Neuronal stem cell (in vitro differentiated cells): ENCODE measurements around the gene C1orf216.
"Not testable (repeated sequence)": the region's sequence is repeated elsewhere in the genome, so short reads cannot be mapped to it uniquely, and the experiment has no call there.

ENCODE experiments used
- DNase-seq: peaks from one replicate; pipeline ENCODE4 v3.0.0-alpha.2; 2013; ENCODE audit warnings: low spot score
- H2AFZ ChIP-seq: one replicate; pipeline ENCODE4 v1.6.1; 2013; ENCODE audit warnings: mild to moderate bottlenecking, low read length, inconsistent platforms
- H2AK5ac ChIP-seq: 2 replicates; pipeline ENCODE4 v1.6.1; 2013; ENCODE audit warnings: low read depth, mild to moderate bottlenecking, inconsistent platforms, low read length, moderate library complexity, mixed read lengths
- H2BK120ac ChIP-seq: 2 replicates; pipeline ENCODE4 v1.6.1; 2013; ENCODE audit warnings: low read depth, mild to moderate bottlenecking, inconsistent platforms, low read length, moderate library complexity, mixed read lengths
- H2BK12ac ChIP-seq: one replicate; pipeline ENCODE4 v1.6.1; 2013; ENCODE audit warnings: low read length, inconsistent platforms
- H2BK15ac ChIP-seq: 2 replicates; pipeline ENCODE4 v1.6.1; 2013; ENCODE audit warnings: mild to moderate bottlenecking, low read length, inconsistent platforms, mixed read lengths
- H2BK5ac ChIP-seq: one replicate; pipeline ENCODE4 v1.6.1; 2013; ENCODE audit warnings: inconsistent platforms, mild to moderate bottlenecking, low read length, moderate library complexity
- H3K14ac ChIP-seq: one replicate; pipeline ENCODE4 v1.6.1; 2013; ENCODE audit warnings: low read length, inconsistent platforms
- H3K18ac ChIP-seq: 2 replicates; pipeline ENCODE4 v1.6.1; 2013; ENCODE audit warnings: low read length, inconsistent platforms
- H3K23ac ChIP-seq: 2 replicates; pipeline ENCODE4 v1.6.1; 2013; ENCODE audit warnings: low read depth, mild to moderate bottlenecking, mixed read lengths, low read length, inconsistent platforms; ENCODE audit not compliant: poor library complexity
- H3K27ac ChIP-seq: replicated peaks from 3 replicates; pipeline ENCODE4 v1.5.1; 2013; ENCODE audit warnings: low read length, inconsistent platforms
- H3K27me3 ChIP-seq, 3 experiments: 2 replicates each; pipeline ENCODE4 v1.6.1; 2013; ENCODE audit warnings: low read length in 3 of 3, mild to moderate bottlenecking in 2 of 3, inconsistent platforms in 1 of 3, low read depth in 1 of 3, mixed read lengths in 1 of 3, moderate library complexity in 1 of 3; ENCODE audit not compliant: control insufficient read depth in 3 of 3, insufficient read depth in 3 of 3
- H3K36me3 ChIP-seq, 2 donors: replicated peaks in 1 of 2; 2 replicates each; pipeline ENCODE4 v1.6.1; 2013; ENCODE audit warnings: low read length in 2 of 2; ENCODE audit not compliant: control insufficient read depth in 2 of 2, insufficient read depth in 2 of 2
- H3K4ac ChIP-seq: 2 replicates; pipeline ENCODE4 v1.6.1; 2013; ENCODE audit warnings: inconsistent platforms, mild to moderate bottlenecking, low read length, moderate library complexity
- H3K4me1 ChIP-seq, 2 donors: 1 replicate in 1 of 2; 2 replicates in 1 of 2; pipeline ENCODE4 v1.6.1; 2013; ENCODE audit warnings: low read length in 2 of 2, low read depth in 1 of 2; ENCODE audit not compliant: control insufficient read depth in 2 of 2, insufficient read depth in 1 of 2
- H3K4me2 ChIP-seq: one replicate; pipeline ENCODE4 v1.6.1; 2013; ENCODE audit warnings: mild to moderate bottlenecking, low read length, inconsistent platforms; ENCODE audit not compliant: insufficient read depth, poor library complexity, severe bottlenecking
- H3K4me3 ChIP-seq, 2 donors: 2 replicates each; pipeline ENCODE4 v1.5.1; 2013; ENCODE audit warnings: low read length in 2 of 2, mild to moderate bottlenecking in 2 of 2, inconsistent platforms in 1 of 2, moderate library complexity in 1 of 2
- H3K79me1 ChIP-seq: one replicate; pipeline ENCODE4 v1.6.1; 2013; ENCODE audit warnings: low read depth, mild to moderate bottlenecking, inconsistent platforms, low read length, moderate library complexity
- H3K9ac ChIP-seq: one replicate; pipeline ENCODE4 v1.6.1; 2013; ENCODE audit warnings: mild to moderate bottlenecking, low read depth, low read length, inconsistent platforms; ENCODE audit not compliant: poor library complexity
- H3K9me3 ChIP-seq, 2 donors: replicated peaks in 1 of 2; 2 replicates each; pipeline versions ENCODE3 to v1.6.1; 2013; ENCODE audit warnings: low read length in 2 of 2, mild to moderate bottlenecking in 2 of 2, inconsistent platforms in 1 of 2, low read depth in 1 of 2, mixed read lengths in 1 of 2, moderate library complexity in 1 of 2; ENCODE audit not compliant: control insufficient read depth in 2 of 2, insufficient read depth in 1 of 2
- H4K8ac ChIP-seq: one replicate; pipeline ENCODE4 v1.6.1; 2013; ENCODE audit warnings: low read depth, mild to moderate bottlenecking, inconsistent platforms, low read length, moderate library complexity
- H4K91ac ChIP-seq: one replicate; pipeline ENCODE4 v1.6.1; 2013; ENCODE audit warnings: low read length, low read depth, mild to moderate bottlenecking, inconsistent platforms; ENCODE audit not compliant: poor library complexity
- WGBS, 2 donors: extraction: QIAGEN DNeasy Blood & Tissue Kit; methylation state at CpG; one replicate each; pipeline ENCODE4 v1.1.7; 2013; ENCODE audit warnings: missing lambda C conversion rate in 2 of 2, mixed read lengths in 1 of 2; ENCODE audit not compliant: insufficient read length in 2 of 2, insufficient replicate concordance in 1 of 2; ENCODE audit errors: extremely low coverage in 2 of 2; 5-methylcytosine and 5-hydroxymethylcytosine counted together

C1orf216 gene

GRCh38 chr1:35717911-35718476 lies 690 bp downstream of the C1orf216 start:
- H3K4ac ChIP-seq = no peak overlapping the region
- peak overlapping the region in 1 of 2 donors; percentile 80 for H3K4me3 ChIP-seq
- H2BK120ac ChIP-seq = no peak overlapping the region
- H3K4me2 ChIP-seq = peak overlapping the region; percentile 87
- H4K91ac ChIP-seq = no peak overlapping the region
- H3K36me3 ChIP-seq = peaks cover 10 to 15% of the 10 kb centered on the region in 2 donors
- no peaks in the 10 kb centered on the region for H3K9me3 ChIP-seq
- peak overlapping the region; percentile 91 for H3K18ac ChIP-seq
- no peak overlapping the region for H2BK12ac ChIP-seq
- H3K4me1 ChIP-seq = peaks cover 0 to 10% of the 10 kb centered on the region in 2 donors
- H2AFZ ChIP-seq = no peak overlapping the region
- no peak overlapping the region for H3K27ac ChIP-seq
- no peak for DNase-seq
- no CpG with 5 or more reads among the region's 10 CpGs for WGBS, 2 donors
- no peak overlapping the region for H4K8ac ChIP-seq
- no peaks in the 10 kb centered on the region for H3K27me3 ChIP-seq
- no peak overlapping the region for H2BK15ac ChIP-seq
- H2AK5ac ChIP-seq = no peak overlapping the region
- no peak overlapping the region for H3K23ac ChIP-seq
- H2BK5ac ChIP-seq = no peak overlapping the region
- H3K79me1 ChIP-seq = no peaks in the 10 kb centered on the region
- H3K9ac ChIP-seq = peak overlapping the region; percentile 68
- H3K14ac ChIP-seq = peak overlapping the region; percentile 10

GRCh38 chr1:35715568-35716002 lies 3.1 kb downstream of the C1orf216 start:
- no peak overlapping the region for H3K23ac ChIP-seq
- no peak overlapping the region for H3K4me2 ChIP-seq
- H3K14ac ChIP-seq = no peak overlapping the region
- peak overlapping the region; percentile 70 for H2AFZ ChIP-seq
- no CpG with 5 or more reads among the region's 15 CpGs for WGBS, 2 donors
- H3K27me3 ChIP-seq = no peaks in the 10 kb centered on the region
- H2BK120ac ChIP-seq = no peak overlapping the region
- peaks cover 0 to 10% of the 10 kb centered on the region in 2 donors for H3K4me1 ChIP-seq
- H3K27ac ChIP-seq = no peak overlapping the region
- DNase-seq = no peak
- no peak overlapping the region for H2AK5ac ChIP-seq
- H2BK12ac ChIP-seq = no peak overlapping the region
- no peak overlapping the region for H4K8ac ChIP-seq
- no peak overlapping the region for H4K91ac ChIP-seq
- H3K9me3 ChIP-seq = no peaks in the 10 kb centered on the region
- no peak overlapping the region for H3K4me3 ChIP-seq
- H3K9ac ChIP-seq = no peak overlapping the region
- no peak overlapping the region for H2BK5ac ChIP-seq
- no peak overlapping the region for H3K4ac ChIP-seq
- peak overlapping the region; percentile 11 for H3K18ac ChIP-seq
- H3K36me3 ChIP-seq = peaks cover 7 to 10% of the 10 kb centered on the region in 2 donors
- no peaks in the 10 kb centered on the region for H3K79me1 ChIP-seq
- H2BK15ac ChIP-seq = no peak overlapping the region

GRCh38 chr1:35714921-35715567 lies 3.6 kb downstream of the C1orf216 start:
- no peak overlapping the region for H3K4ac ChIP-seq
- DNase-seq = no peak
- H3K36me3 ChIP-seq = peaks cover 6 to 10% of the 10 kb centered on the region in 2 donors
- H2BK5ac ChIP-seq = no peak overlapping the region
- WGBS, 2 donors = no CpG with 5 or more reads among the region's 2 CpGs
- no peak overlapping the region for H2BK15ac ChIP-seq
- H2AFZ ChIP-seq = no peak overlapping the region
- H3K4me2 ChIP-seq = no peak overlapping the region
- no peak overlapping the region for H3K23ac ChIP-seq
- H3K14ac ChIP-seq = no peak overlapping the region
- no peak overlapping the region for H3K9ac ChIP-seq
- H3K79me1 ChIP-seq = no peaks in the 10 kb centered on the region
- peaks cover 0 to 10% of the 10 kb centered on the region in 2 donors for H3K4me1 ChIP-seq
- H2BK120ac ChIP-seq = no peak overlapping the region
- no peak overlapping the region for H2BK12ac ChIP-seq
- no peaks in the 10 kb centered on the region for H3K9me3 ChIP-seq
- H3K27me3 ChIP-seq = no peaks in the 10 kb centered on the region
- no peak overlapping the region for H3K27ac ChIP-seq
- no peak overlapping the region for H2AK5ac ChIP-seq
- H4K91ac ChIP-seq = no peak overlapping the region
- H3K18ac ChIP-seq = no peak overlapping the region
- no peak overlapping the region for H4K8ac ChIP-seq
- H3K4me3 ChIP-seq = no peak overlapping the region

GRCh38 chr1:35711098-35711497 lies 7.6 kb downstream of the C1orf216 start:
- not testable (repeated sequence) for H3K4ac ChIP-seq, H3K18ac ChIP-seq, H2AFZ ChIP-seq, H2BK15ac ChIP-seq, H3K4me2 ChIP-seq, H3K4me3 ChIP-seq, H2BK5ac ChIP-seq, H3K9me3 ChIP-seq, H2BK120ac ChIP-seq, H2BK12ac ChIP-seq, H3K23ac ChIP-seq, H3K9ac ChIP-seq, H3K14ac ChIP-seq, H4K91ac ChIP-seq, DNase-seq, H2AK5ac ChIP-seq, H3K79me1 ChIP-seq, H4K8ac ChIP-seq, H3K27ac ChIP-seq
- peaks cover 8 to 13% of the 10 kb centered on the region in 2 donors for H3K4me1 ChIP-seq
- no CpG with 5 or more reads among the region's 5 CpGs for WGBS, 2 donors
- peaks cover 6 to 10% of the 10 kb centered on the region in 2 donors for H3K36me3 ChIP-seq
- H3K27me3 ChIP-seq = peaks cover 0 to 15% (median 8%) of the 10 kb centered on the region in 3 experiments
